ENCODE results near the gene MYORG.
A peak's percentile ranks its signal among the peaks of the same experiment; 100 is the strongest.

Gene MYORG

DNA sequence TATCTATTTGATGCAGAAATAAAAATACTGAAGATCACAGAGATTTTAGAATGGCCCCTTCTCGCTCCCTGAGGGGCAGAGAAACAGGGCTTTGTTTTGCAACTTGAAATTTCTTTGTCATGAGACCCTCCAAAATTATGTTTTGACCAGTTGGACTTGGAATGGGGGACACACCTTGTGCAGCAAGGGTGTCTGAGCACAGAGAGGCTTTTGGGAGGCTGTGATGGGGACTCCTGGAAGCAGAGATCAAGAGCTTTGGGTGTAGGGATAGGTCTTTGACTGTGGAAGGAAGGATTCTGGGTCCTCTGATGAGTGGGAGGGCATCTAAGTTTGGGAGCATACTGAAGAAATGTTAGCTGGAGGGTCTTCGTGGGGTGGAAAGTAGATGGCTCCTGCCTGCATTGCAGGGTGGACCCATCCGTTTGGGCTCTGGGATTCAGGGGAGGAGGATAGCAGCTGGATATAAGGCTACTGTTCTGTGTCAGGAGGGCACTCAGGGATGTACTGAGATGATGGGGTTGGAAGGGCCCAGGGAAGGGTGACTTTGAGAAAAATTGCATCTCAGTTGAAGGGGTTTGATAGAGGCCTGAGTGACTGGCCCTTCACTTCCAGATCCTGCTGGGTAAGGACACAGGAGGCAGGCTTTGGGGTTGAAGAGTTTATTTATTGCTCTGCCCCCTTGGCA, 1.8 kb upstream of the MYORG start:
- TF ChIP-seq CTCF (IDR thresholded peaks at IDR 0.05; ENCODE audit: low read depth, low read length) (no peak), EZH2phosphoT487 (IDR thresholded peaks at IDR 0.05; ENCODE audit: low read depth) (no peak)
- Histone ChIP-seq H4K20me1 (ENCODE audit: insufficient read depth, low read length) (no peaks in the 10 kb centered on the region), H3K4me1 (ENCODE audit: low read length) (peaks cover 19% of the 10 kb centered on the region), H3K4me3 (ENCODE audit: low read length) (no peak overlapping the region), H3K9me3 (ENCODE audit: insufficient read depth, low read length) (no peaks in the 10 kb centered on the region), H3K79me2 (ENCODE audit: low read length) (no peaks in the 10 kb centered on the region), H3K9ac (ENCODE audit: low read length) (no peak overlapping the region), H2AFZ (ENCODE audit: low read depth, low read length) (no peak overlapping the region), H3K27ac (ENCODE audit: low read length) (no peak overlapping the region), H3K27me3 (ENCODE audit: low read depth, low read length) (peaks cover 7% of the 10 kb centered on the region), H3K36me3 (replicated peaks; ENCODE audit: low read depth, low read length) (no peaks in the 10 kb centered on the region), H3K4me2 (ENCODE audit: low read length) (no peak overlapping the region; the same call in 1 of the 2 replicates)

DNA sequence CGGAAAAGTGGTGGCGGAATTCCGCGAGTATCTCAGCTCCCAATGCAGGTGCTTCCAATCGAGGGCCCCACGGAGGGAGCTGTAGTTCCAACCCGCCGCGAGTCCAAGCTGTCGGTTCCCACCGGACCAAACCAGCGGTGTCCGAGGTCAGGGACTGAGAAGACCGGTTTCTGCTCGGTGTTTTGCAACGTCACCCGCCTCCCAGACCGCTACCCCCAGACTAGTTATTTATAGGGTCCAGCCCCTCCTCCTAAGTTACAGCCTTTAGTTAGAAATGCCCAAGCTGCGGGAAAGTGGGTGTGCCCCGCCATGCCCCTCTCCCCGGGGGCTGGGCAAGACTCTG, 677 bp upstream of the MYORG start:
- TF ChIP-seq CTCF (IDR thresholded peaks at IDR 0.05; ENCODE audit: low read depth, low read length) (no peak), EZH2phosphoT487 (IDR thresholded peaks at IDR 0.05; ENCODE audit: low read depth) (no peak)
- Histone ChIP-seq H3K79me2 (ENCODE audit: low read length) (no peaks in the 10 kb centered on the region), H3K4me1 (ENCODE audit: low read length) (peaks cover 18% of the 10 kb centered on the region), H3K9me3 (ENCODE audit: insufficient read depth, low read length) (no peaks in the 10 kb centered on the region), H3K4me2 (ENCODE audit: low read length) (peak overlapping the region; percentile 98), H2AFZ (ENCODE audit: low read depth, low read length) (peak overlapping the region; percentile 89), H3K36me3 (replicated peaks; ENCODE audit: low read depth, low read length) (no peaks in the 10 kb centered on the region), H4K20me1 (ENCODE audit: insufficient read depth, low read length) (no peaks in the 10 kb centered on the region), H3K27me3 (ENCODE audit: low read depth, low read length) (peaks cover 7% of the 10 kb centered on the region), H3K4me3 (ENCODE audit: low read length) (peak overlapping the region; percentile 90), H3K9ac (ENCODE audit: low read length) (peak overlapping the region; percentile 41), H3K27ac (ENCODE audit: low read length) (no peak overlapping the region)

GRCh38 chr9:34375901-34376595, 650 bp downstream of the MYORG start:
- peak overlapping the region; percentile 68 for H3K9ac ChIP-seq (ENCODE audit: low read length)
- H3K27ac ChIP-seq (ENCODE audit: low read length) = no peak overlapping the region
- H3K79me2 ChIP-seq (ENCODE audit: low read length) = no peaks in the 10 kb centered on the region
- no peaks in the 10 kb centered on the region for H3K9me3 ChIP-seq (ENCODE audit: insufficient read depth, low read length)
- peak overlapping the region; percentile 98 for H3K4me2 ChIP-seq (ENCODE audit: low read length)
- TF ChIP-seq EZH2phosphoT487 (IDR thresholded peaks at IDR 0.05; ENCODE audit: low read depth) = no peak
- TF ChIP-seq CTCF (IDR thresholded peaks at IDR 0.05; ENCODE audit: low read depth, low read length) = peak; percentile 51
- H3K4me3 ChIP-seq (ENCODE audit: low read length) = peak overlapping the region; percentile 90
- H2AFZ ChIP-seq (ENCODE audit: low read depth, low read length) = peak overlapping the region; percentile 84
- H4K20me1 ChIP-seq (ENCODE audit: insufficient read depth, low read length) = no peaks in the 10 kb centered on the region
- H3K27me3 ChIP-seq (ENCODE audit: low read depth, low read length) = no peaks in the 10 kb centered on the region
- H3K36me3 ChIP-seq (replicated peaks; ENCODE audit: low read depth, low read length) = no peaks in the 10 kb centered on the region
- H3K4me1 ChIP-seq (ENCODE audit: low read length) = peaks cover 15% of the 10 kb centered on the region

DNA sequence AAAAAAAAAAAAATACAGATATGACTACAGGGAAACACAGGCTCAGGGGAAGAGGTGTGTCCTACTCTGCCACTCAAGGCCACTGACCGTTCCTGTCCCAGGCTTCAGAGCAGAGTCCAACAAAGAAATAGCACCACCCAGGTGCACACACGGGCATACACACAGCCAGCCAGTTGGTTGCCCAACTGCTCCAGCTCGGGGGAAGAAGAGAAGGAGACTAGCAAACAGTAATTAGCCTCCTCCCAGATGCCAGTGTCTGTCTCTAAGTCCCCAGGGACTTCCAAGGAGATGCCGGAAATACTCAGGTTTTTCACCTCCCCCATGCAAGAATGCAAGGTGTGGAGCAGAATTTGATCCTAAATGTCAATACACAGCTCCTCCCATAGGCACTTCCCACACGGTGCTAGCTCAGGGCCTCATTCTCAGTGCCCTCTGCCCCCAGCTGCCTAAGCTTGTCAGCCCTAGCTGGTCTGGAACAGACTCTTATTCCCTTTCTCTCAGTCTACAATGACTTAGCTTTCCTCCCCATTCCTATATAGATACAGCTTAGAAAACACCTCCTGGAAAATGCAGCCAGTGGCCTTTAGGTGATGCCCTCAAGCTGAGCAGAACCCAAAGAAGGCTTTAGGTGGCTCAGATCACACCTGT, 1.7 kb downstream of the MYORG start:
- Histone ChIP-seq H3K4me1 (ENCODE audit: low read length) (peaks cover 9% of the 10 kb centered on the region), H3K27ac (ENCODE audit: low read length) (no peak overlapping the region), H3K79me2 (ENCODE audit: low read length) (no peaks in the 10 kb centered on the region), H3K27me3 (ENCODE audit: low read depth, low read length) (no peaks in the 10 kb centered on the region), H3K9me3 (ENCODE audit: insufficient read depth, low read length) (no peaks in the 10 kb centered on the region), H4K20me1 (ENCODE audit: insufficient read depth, low read length) (no peaks in the 10 kb centered on the region), H2AFZ (ENCODE audit: low read depth, low read length) (no peak overlapping the region), H3K4me2 (ENCODE audit: low read length) (no peak overlapping the region), H3K36me3 (replicated peaks; ENCODE audit: low read depth, low read length) (no peaks in the 10 kb centered on the region), H3K4me3 (ENCODE audit: low read length) (no peak overlapping the region), H3K9ac (ENCODE audit: low read length) (no peak overlapping the region)
- TF ChIP-seq CTCF (IDR thresholded peaks at IDR 0.05; ENCODE audit: low read depth, low read length) (no peak), EZH2phosphoT487 (IDR thresholded peaks at IDR 0.05; ENCODE audit: low read depth) (no peak)
